ENCODE measurements around the gene ZNF99. TPM values are rescaled to one million over a fixed set of nuclear protein-coding genes. Genes with fewer than 3 reads are reported as not detected.

The ZNF99 gene
- total and polyA plus RNA-seq, 2 of the 8 experiments (the other 6 are each of a cell fraction or from before 2014, with no cell fraction given) = not detected

GRCh38 chr19:22807061-22807835 lies 23.3 kb upstream of the ZNF99 start (continued):
- no peak for TF ChIP-seq ATF2 (IDR thresholded peaks at IDR 0.05; ENCODE audit: low read length)

All from H1 (cell line).